ENCODE results near the gene TLCD1.
A peak's percentile ranks its signal among the peaks of the same experiment; 100 is the strongest.
"Not testable (repeated sequence)": the region's sequence is repeated elsewhere in the genome, so short reads cannot be mapped to it uniquely, and the experiment has no call there.

TLCD1 gene

DNA sequence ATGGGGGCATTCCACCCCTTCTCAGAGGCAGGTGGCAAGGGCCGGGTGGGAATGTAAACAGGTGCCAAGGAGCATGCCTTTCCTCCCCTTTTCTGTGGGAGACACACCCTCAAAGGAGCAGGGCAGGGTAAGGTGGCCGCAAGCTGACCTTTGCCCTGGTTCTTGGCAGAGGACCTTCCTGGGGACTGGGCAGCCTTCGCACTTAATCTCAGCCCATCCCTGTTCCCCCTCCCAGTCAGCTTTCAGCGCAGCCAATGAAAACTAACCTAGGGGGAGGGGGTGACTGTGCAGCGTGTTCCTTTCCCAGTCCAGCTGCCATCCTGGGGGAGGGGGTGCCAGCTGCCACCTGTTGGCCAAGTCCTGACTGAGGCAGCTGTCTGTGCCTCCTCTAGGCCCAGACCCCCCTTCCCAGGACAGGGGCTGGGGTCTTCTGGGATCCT lies 20.6 kb upstream of the TLCD1 start:
- DNase-seq (ENCODE audit: low spot score), result peak; percentile 83

DNA sequence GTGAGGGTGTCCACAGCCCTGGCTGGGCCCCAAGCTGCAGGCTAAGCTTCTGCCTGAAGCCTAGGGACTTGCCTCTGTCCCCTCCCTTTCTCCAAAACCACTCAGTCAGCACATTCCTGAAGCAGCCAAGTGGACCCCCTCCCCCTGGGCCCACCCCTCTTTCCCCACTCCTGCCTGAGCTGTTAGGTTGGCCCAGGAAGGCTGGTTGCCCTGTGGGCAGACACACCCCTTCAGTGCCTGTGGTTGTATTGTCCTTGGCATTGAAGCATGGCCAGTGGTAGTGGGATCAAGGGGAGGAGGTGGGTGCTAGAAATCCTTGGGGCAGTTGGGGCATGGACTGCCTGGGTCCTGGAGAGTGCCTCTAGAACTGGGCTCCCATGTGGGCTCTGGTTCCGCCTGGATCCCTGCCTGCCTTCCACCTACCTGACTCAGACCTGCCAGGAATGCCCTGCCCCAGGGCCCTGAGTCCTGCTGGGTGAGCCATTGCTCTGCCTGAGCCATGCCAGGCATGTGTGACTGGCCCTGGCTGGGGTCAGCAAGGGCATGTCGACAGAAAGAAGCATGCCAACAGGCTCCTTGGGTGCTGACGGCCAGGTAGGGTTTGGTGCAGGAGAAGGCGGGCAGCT lies 19.9 kb upstream of the TLCD1 start:
- DNase-seq (ENCODE audit: low spot score), result no peak

DNA sequence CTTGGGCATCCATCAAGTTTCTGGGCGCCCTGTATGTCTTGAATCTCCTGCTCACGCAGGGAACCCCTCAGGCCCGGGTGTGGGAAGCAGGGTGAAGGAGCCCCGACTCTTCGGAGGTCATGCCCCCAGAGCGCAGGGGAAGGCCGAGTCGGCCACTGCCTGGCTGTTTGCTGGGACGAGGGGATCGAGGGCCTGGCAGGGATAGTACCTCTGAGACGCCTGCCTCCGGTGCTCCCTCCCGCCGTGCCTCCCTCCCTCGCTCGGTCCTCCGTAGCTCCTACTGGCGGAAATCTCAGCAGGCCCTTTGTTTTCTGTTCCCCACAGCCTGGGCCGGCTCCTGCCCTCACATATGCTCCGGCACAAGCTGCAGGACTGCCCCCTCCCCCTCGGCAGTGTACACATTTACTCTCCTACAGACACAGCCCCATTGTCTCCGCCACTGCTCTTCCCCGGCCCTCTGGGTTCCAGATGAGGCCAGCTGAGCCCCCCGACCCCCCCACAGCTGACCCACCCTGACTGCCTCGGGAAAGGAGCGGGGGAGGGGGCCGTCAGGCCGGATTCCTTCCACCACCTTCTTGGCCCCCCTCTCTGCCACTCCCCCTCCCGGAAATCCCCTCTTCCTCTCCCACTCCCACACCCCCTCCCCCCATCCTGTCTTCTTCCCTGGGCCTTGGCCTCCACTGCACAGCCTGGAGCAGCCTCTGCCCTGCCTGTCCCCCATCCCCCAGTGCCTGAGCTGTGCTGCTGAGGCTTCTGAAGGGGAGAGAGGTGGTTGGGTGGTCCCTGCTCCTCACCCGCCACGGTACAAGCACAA lies 19.1 kb upstream of the TLCD1 start:
- peak; percentile 97 for DNase-seq (ENCODE audit: low spot score)

DNA sequence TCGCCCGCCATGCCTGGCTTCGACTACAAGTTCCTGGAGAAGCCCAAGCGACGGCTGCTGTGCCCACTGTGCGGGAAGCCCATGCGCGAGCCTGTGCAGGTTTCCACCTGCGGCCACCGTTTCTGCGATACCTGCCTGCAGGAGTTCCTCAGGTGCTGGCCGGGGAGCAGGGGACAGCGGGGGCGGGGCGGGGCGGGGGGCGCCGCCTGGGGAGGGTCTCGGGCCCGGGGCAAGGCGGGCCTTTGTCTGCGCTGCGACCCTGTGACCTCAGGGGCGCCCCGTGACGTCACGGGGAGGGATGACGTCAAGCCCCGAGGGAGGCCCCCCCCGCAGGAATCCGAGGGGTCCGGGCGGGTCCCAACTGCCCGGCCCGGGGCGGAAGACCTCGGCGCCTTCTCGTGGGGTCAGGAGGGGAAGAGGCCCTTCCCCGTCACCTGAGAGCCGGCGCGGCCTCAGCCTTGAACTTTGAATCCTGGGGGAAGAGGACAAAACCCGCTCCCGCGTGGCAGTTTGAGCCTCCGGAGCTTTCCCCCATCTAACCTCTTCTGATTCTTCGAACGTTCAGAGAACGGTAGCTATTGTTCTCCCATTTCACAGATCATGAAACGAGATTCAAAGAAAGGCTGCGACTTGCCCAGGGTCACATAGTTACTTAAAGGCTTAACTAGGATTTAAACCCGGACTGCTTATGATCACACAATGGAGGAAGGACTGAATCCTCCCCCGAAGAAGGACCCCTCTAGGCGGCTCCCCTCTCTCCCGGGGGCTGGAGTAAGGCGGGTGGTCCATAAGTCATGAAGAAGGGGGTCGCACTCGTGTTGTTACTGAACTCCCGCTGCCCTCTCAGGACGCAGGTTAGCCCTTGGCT lies 18.3 kb upstream of the TLCD1 start:
- no peak for DNase-seq (ENCODE audit: low spot score)

DNA sequence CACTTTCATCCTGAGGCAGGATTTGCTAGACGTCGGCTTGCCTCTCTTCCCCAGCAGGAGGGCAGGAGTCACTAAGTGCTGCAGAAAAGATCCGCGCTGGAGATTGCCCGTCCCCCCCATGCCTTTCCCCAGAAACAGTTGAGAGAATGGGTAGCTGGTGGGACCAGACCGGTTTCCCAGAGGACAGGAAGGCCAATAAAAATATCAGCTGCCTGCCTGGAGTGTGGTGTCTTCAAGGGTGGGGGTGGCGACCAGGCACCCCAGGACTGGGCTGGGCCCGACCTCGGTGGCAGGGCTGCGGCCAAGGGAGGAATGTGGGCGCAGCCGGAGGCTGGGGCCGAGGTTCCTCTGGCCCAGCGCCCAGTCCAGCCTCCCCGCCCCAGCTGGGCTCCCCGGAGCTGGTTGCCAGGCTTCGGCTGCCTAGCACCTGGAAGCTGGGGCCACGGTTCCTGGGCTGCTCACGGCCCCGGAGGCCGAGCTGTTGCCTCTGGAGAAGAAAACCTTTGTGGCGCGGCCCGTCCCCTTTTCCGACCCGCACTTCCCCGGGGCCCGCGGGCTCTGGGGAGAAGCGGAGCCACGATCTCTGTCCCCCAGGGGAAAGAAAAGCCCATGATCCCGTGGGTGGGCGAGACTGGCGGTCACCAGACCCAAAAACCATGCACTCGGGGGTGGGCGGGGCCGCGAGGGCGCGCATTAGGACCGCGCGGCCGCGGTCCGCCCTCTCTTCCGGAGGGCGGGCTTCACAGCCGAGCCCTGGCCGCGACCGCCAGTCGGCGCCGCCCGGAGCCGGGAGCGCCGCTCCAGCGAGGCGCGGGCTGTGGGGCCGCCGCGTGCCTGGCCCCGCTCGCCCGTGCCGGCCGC lies 17.4 kb upstream of the TLCD1 start, which contains the start of gene TRAF4:
TRAF4 (plus strand) TSS at position 769 of the 861 bp plus-strand sequence. CDS start 102 bp downstream, outside the sequence.
- peak; percentile 83 for DNase-seq (ENCODE audit: low spot score)

DNA sequence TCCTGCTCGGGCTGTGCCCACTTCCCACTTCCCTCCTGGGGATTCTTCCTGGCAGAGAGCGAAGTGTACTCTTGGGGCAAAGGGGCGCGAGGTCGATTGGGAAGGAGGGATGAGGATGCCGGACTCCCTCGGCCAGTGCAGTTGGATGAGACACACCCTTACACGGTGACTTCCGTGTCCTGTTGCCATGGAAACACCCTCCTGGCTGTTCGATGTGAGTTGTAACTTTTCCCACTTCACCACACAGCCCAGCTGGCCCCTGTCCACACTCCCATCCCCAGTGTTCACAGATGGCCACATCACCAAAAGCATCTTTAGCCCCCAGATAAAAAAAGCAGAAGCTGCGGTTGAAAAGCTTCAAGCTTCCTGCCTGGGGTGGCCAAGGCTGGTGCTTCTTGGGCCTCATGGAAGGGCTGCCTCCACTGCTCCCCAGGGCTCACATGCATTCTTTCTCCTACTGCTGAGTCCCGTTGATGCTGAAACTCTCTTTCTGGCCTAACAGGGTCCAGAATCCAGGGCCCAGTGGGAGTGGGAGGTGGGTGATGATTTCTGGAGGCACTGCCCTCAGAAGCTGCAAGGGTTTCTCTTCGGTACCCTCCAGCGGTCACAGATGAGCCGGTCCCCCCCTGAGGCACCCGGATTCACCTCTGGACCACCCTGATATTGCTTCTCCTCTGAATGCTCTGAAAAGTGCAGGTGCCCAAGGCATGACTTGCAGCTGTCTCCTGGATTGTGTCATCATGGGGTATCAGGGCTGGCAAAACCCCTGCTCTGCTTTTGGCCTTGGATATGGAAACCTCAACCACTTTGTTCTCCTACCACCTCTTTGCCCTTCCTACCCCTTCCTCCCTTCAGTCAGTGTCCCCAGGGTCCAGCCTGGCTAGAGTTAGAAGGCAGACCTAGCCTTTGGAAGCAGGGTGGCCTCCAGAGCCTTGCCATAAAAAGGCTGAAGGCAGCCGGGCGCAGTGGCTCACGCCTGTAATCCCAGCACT lies 15.6 kb upstream of the TLCD1 start:
- DNase-seq (ENCODE audit: low spot score), result peak; percentile 38

DNA sequence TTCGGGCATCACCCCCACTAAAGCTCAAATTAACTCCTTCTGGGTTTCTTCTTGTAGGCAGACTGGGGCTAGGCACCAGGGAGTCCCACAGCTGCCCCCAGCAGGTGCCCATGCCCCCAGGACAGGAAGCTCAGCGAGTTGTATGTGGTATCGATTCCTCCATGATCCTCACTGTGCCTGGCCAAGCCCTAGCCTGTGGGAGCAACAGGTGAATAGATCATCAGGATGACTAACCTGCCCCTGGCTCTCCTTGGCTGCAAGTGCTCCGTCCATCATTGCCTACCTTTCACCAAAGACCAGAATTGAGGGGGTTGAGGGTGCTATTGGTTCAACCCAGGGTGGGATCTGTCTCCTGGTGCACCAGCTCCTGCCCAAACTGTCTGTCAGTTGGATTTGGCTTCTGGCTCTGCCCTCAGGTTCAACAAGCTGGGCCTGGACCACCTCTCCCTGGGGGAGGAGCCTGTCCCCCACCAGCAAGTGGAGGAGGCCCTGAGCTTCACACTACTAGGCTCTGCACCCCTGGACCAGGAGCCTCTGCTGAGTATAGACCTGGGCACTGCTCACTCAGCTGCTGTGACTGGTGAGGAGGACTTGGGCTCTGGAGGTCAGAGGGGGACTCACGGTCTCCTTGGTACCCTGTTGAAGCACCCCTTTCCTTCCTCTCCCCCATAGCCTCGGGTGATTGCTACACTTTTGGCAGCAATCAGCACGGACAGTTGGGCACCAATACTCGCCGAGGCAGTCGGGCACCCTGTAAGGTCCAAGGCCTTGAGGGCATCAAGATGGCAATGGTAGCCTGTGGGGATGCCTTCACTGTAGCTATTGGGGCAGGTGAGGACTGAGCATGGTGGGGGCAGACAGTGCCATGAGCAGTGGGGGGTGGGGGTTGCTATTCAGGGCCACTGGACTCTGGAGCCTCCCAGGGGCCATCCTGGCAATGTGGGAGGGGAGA lies 14.6 kb upstream of the TLCD1 start:
- no peak for DNase-seq (ENCODE audit: low spot score)

DNA sequence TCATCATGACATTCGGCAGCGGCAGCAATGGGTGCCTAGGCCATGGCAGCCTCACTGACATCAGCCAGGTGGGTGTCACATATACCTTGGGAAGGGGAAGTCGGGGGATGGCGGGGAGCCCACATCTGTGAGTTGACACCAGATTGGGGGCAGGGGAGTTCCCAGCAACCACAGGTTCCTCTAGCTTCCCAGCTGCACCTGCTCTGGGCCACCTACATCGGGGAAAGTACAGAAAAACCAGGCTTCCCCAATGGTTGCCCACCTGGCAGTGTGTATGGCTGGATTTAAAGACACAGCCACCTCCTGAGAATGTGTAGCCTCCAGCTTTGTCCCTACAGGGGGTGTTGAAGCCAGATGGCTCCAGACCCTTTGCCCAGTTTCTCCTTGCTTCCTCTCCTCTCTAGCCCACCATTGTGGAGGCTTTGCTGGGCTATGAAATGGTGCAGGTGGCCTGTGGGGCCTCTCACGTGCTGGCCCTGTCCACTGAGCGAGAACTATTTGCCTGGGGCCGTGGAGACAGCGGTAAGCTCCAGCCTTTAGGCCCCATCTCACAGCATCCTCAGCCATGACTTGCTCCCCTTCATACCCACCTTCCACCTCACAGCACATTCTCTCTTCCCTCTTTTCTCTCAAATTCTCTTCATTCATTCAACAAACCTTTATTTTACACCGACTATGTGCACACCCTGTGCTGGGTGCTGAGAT lies 12.8 kb upstream of the TLCD1 start:
- no peak for DNase-seq (ENCODE audit: low spot score)

DNA sequence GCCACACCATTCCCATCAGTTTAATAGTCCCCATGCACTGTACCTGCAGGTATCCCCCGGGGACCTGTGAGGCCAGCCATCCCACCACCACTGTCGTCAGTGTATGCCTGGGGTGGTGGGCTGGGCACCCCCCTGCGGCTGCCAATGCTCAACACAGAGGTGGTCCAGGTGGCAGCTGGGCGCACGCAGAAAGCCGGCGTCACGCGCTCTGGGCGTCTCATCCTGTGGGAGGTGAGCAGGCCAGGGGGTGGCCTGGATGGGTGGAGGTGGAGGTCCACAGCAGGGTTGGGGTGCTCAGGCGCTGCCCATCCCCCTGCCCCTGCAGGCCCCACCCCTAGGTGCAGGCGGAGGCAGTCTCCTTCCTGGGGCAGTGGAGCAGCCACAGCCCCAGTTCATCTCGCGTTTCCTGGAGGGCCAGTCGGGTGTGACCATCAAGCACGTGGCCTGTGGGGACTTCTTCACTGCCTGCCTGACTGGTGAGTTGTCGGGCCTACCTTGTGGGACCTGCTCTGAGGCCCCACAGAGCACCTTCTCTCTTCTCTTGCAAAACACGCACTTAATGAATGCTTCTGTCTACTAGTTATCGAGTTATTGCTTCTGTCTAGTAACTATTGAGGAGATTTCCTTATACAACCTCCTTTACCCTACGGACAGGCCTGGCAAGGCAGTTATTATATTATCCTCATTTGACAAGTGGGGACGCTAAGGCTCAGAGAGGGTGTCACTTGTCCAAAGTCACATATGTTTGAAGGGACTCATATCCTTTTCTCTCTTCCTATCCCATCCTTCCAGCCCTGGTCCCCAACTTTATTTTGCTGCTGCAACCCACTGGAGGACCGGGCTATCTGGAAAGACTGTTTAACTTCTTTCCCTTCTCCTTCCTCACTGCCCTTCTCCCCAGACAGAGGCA lies 12.0 kb upstream of the TLCD1 start:
- DNase-seq (ENCODE audit: low spot score), result no peak

DNA sequence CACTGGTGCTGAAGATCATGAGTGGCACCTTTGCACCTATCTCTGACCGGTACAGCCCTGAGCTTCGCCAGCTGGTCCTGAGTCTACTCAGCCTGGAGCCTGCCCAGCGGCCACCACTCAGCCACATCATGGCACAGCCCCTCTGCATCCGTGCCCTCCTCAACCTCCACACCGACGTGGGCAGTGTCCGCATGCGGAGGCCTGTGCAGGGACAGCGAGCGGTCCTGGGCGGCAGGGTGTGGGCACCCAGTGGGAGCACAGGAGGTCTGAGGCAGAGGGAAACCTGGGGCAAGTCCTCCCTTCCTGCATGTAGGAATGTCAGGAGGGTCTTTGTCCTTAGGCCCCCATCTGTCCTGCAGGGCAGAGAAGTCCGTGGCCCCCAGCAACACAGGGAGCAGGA lies 11.3 kb upstream of the TLCD1 start:
- DNase-seq (ENCODE audit: low spot score), result no peak

DNA sequence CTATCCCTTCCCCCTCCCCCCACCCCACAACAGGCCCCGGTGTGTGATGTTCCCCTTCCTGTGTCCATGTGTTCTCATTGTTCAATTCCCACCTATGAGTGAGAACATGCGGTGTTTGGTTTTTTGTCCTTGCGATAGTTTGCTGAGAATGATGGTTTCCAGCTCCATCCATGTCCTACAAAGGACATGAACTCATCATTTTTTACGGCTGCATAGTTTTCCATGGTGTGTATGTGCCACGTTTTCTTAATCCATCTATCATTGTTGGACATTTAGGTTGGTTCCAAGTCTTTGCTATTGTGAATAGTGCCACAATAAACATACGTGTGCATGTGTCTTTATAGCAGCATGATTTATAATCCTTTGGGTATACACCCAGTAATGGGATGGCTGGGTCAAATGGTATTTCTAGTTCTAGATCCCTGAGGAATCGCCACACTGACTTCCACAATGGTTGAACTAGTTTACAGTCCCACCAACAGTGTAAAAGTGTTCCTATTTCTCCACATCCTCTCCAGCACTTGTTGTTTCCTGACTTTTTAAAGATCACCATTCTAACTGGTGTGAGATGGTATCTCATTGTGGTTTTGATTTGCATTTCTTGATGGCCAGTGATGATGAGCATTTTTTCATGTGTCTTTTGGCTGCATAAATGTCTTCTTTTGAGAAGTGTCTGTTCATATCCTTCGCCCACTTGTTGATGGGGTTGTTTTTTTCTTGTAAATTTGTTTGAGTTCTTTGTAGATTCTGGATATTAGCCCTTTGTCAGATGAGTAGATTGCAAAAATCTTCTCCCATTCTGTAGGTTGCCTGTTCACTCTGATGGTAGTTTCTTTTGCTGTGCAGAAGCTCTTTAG lies 10.1 kb upstream of the TLCD1 start:
- DNase-seq (ENCODE audit: low spot score), result not testable (repeated sequence)

DNA sequence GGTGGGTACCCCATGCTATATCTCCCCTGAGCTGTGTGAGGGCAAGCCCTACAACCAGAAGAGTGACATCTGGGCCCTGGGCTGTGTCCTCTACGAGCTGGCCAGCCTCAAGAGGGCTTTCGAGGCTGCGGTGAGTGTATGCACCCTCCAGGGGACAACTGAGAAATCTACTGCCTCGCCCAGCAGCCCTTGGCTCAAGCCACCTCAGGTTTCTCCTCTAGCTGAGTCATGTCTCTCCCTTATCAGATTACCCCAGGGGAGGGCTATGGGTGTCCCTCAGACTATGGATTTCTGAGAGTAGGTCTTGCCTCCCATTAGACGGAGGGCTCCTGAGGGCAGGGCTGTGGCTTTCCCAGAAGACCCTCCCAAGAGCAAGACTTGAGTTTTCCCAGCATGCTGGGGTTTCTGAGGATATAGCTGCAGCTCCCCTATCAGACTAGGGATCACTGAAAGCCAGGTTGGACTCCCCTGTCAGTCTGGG lies 9.2 kb upstream of the TLCD1 start:
- no peak for DNase-seq (ENCODE audit: low spot score)

DNA sequence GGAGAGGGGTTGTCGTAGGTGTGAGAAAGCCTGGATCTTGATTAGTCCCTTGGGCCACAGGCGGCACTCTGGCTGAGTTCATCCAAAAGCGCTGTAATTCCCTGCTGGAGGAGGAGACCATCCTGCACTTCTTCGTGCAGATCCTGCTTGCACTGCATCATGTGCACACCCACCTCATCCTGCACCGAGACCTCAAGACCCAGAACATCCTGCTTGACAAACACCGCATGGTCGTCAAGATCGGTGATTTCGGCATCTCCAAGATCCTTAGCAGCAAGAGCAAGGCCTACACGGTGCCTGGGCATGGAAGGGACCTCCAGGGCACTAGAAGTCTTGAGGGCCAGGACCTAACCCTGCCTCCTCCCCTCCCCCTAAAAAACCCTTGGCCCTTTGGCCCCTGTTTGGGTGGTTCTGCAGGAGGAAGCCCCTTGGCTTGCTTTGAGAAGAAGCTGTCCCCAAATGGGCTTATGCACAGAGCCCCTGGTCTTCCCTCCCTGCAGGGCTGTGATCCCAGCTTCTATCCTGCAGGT lies 8.7 kb upstream of the TLCD1 start:
- DNase-seq (ENCODE audit: low spot score), result no peak

DNA sequence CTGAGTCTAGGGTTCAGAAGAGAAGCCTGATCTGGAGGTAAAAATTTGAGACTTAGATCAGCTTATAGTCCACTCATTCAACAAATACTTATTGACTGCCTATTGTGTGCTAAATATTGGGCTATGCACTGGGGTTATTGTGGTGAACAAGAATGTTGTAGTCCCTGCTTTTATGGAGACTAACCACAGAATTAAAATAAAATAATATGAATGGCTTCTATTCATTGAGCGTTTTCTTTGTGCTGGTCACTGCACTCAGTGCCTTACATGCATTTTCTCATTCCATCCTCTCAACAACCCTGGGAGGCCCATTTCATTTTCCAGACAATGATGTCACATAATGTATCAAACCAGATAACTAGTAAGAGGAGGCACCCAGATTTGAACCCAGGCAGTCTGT lies 7.3 kb upstream of the TLCD1 start:
- no peak for DNase-seq (ENCODE audit: low spot score)

DNA sequence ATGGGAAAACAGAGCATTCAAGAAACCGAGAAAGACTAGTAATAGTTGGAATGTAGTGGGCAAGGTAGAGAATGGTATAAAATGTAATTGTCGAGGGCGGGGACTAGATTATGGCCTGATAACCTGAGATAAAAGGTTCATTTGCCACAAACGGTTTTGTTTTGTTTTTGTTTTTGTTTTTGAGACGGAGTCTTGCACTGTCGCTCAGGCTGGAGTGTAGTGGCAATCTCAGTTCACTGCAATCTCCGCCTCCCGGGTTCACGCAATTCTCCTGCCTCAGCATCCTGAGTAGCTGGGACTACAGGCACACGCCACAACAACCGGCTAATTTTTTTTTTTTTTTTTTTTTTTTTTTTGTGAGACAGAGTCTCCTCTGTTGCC lies 3.9 kb upstream of the TLCD1 start:
- no peak for DNase-seq (ENCODE audit: low spot score)
